ENCODE results near the gene SIK2.

SIK2 gene

DNA sequence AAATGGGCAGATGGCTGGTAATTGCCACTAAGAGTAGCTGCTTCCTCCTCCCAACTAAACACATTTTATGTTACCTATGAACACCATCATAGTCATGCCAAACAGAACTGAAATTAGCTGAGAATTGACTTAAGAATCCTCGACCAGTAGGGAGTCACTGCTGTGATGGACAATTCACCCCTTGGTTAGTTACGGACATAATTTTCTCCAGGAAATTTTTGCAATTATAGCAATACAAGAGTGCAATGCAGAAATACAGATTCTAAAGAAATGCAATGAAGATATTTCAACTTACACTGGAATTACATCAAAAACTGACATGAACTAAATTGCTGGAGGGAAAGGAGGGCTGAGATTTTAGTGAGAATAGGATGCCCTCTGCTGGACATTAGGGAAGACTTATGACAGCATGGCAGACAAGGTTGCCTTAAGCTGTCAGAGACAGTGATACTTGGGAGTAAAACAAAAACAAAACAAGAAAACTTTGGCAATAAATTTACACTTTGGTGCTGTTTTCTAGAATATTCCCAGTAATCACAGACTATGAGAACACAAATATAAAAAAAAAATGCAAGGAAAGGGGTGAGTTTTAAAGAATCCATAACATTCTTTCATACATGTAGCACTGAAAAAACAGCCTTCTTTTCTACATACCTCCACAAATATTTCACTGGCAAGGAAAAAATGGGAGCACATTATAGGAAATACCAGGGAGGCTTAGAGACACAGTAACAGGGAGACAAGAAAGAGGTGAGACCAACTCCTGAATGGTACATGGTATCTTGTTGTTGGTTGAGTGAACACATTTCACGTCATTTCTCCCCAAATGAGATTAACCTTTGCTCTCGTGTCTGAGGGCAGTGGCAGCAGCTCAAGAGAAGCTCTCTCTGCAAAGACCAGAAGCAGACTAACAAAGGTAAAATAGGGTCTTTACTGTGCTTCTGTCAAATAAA lies 175.1 kb downstream of the SIK2 start:
- TF ChIP-seq RARB (CRISPR knock-in tag; IDR thresholded peaks at IDR 0.05) (no peak), ISL1 (CRISPR knock-in tag; IDR thresholded peaks at IDR 0.05) (no peak)
- TF ChIP-seq, protein P1, sequence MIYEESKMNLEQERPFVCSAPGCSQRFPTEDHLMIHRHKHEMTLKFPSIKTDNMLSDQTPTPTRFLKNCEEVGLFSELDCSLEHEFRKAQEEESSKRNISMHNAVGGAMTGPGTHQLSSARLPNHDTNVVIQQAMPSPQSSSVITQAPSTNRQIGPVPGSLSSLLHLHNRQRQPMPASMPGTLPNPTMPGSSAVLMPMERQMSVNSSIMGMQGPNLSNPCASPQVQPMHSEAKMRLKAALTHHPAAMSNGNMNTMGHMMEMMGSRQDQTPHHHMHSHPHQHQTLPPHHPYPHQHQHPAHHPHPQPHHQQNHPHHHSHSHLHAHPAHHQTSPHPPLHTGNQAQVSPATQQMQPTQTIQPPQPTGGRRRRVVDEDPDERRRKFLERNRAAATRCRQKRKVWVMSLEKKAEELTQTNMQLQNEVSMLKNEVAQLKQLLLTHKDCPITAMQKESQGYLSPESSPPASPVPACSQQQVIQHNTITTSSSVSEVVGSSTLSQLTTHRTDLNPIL (CRISPR knock-in tag; IDR thresholded peaks at IDR 0.05; ENCODE audit: low read depth) = no peak
- ATAC-seq = peak; percentile 94

DNA sequence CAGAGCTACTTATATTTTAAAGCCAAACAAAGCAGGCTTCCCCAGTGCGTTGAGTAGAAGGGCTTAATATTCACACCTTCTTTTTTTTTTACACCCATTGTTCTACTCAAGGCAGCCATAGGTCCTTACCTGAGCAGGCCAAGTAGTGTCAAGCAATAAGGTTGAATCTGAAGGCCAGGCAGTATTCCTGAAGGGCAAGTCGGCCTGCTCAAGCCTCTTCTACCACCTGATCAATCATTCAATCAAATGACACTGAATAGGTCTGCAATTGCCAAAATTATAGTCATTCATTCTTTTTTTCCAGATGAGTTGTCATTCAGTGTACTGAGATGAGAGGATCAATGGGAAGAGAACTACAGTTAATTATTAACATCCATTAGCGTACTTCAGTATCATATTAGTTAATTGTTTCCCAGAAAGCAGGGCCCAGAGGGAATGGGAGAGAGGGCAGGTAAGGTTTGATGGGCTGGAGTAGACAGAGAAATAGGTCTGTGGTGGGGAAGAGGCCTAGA lies 175.9 kb downstream of the SIK2 start:
- no peak for ATAC-seq
- TF ChIP-seq, protein P2, sequence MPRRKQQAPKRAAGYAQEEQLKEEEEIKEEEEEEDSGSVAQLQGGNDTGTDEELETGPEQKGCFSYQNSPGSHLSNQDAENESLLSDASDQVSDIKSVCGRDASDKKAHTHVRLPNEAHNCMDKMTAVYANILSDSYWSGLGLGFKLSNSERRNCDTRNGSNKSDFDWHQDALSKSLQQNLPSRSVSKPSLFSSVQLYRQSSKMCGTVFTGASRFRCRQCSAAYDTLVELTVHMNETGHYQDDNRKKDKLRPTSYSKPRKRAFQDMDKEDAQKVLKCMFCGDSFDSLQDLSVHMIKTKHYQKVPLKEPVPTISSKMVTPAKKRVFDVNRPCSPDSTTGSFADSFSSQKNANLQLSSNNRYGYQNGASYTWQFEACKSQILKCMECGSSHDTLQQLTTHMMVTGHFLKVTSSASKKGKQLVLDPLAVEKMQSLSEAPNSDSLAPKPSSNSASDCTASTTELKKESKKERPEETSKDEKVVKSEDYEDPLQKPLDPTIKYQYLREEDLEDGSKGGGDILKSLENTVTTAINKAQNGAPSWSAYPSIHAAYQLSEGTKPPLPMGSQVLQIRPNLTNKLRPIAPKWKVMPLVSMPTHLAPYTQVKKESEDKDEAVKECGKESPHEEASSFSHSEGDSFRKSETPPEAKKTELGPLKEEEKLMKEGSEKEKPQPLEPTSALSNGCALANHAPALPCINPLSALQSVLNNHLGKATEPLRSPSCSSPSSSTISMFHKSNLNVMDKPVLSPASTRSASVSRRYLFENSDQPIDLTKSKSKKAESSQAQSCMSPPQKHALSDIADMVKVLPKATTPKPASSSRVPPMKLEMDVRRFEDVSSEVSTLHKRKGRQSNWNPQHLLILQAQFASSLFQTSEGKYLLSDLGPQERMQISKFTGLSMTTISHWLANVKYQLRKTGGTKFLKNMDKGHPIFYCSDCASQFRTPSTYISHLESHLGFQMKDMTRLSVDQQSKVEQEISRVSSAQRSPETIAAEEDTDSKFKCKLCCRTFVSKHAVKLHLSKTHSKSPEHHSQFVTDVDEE (CRISPR knock-in tag; IDR thresholded peaks at IDR 0.05) = no peak
- TF ChIP-seq ZNF565 (CRISPR knock-in tag; conservative IDR thresholded peaks at IDR 0.05; ENCODE audit: low read depth) (no peak), TCF4 (CRISPR knock-in tag; IDR thresholded peaks at IDR 0.05; ENCODE audit: borderline replicate concordance) (no peak), ISL1 (CRISPR knock-in tag; IDR thresholded peaks at IDR 0.05) (no peak), ZFP3 (CRISPR knock-in tag; IDR thresholded peaks at IDR 0.05) (no peak), ZNF70 (CRISPR knock-in tag; IDR thresholded peaks at IDR 0.05) (no peak), CSDC2 (CRISPR knock-in tag; IDR thresholded peaks at IDR 0.05) (no peak), ARNTL (CRISPR knock-in tag; IDR thresholded peaks at IDR 0.05; ENCODE audit: borderline replicate concordance, low read depth) (no peak), ZC3H10 (CRISPR knock-in tag; IDR thresholded peaks at IDR 0.05) (no peak), TOX (CRISPR knock-in tag; IDR thresholded peaks at IDR 0.05; ENCODE audit: borderline replicate concordance) (no peak), OSR1 (CRISPR knock-in tag; IDR thresholded peaks at IDR 0.05) (no peak)
- TF ChIP-seq, protein P3, sequence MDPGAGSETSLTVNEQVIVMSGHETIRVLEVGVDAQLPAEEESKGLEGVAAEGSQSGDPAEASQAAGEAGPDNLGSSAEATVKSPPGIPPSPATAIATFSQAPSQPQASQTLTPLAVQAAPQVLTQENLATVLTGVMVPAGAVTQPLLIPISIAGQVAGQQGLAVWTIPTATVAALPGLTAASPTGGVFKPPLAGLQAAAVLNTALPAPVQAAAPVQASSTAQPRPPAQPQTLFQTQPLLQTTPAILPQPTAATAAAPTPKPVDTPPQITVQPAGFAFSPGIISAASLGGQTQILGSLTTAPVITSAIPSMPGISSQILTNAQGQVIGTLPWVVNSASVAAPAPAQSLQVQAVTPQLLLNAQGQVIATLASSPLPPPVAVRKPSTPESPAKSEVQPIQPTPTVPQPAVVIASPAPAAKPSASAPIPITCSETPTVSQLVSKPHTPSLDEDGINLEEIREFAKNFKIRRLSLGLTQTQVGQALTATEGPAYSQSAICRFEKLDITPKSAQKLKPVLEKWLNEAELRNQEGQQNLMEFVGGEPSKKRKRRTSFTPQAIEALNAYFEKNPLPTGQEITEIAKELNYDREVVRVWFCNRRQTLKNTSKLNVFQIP (CRISPR knock-in tag; IDR thresholded peaks at IDR 0.05; ENCODE audit: borderline replicate concordance, low read depth) = no peak

DNA sequence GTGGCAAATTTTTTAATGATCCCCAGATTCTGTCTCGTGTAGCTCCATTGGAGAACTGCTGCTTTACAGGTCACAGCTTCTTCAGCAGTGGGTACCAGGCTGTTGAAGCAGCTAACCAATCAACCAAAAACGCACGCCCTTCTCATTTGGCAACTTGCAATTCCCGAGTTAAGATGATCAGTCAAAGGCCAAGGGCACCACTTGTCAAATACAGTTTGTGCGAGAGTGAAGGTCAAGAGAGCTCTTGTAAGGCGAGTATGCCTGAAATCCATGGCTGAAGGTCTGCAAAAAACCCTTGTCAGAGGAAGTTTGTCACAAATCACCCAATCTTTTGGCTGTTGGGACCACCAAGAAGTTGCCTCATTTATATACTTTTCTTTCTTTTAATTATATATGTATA lies 176.9 kb downstream of the SIK2 start:
- no peak for ATAC-seq
- TF ChIP-seq SNAI2 (CRISPR knock-in tag; IDR thresholded peaks at IDR 0.05) (no peak), ARNTL (CRISPR knock-in tag; IDR thresholded peaks at IDR 0.05; ENCODE audit: borderline replicate concordance, low read depth) (no peak), OSR1 (CRISPR knock-in tag; IDR thresholded peaks at IDR 0.05) (no peak), ZC3H10 (CRISPR knock-in tag; IDR thresholded peaks at IDR 0.05) (no peak), ZNF8 (CRISPR knock-in tag; IDR thresholded peaks at IDR 0.05) (no peak), RARB (CRISPR knock-in tag; IDR thresholded peaks at IDR 0.05) (no peak), CSDC2 (CRISPR knock-in tag; IDR thresholded peaks at IDR 0.05) (no peak), BACH2 (CRISPR knock-in tag; IDR thresholded peaks at IDR 0.05; ENCODE audit: borderline replicate concordance) (no peak), PPARA (CRISPR knock-in tag; IDR thresholded peaks at IDR 0.05; ENCODE audit: borderline replicate concordance) (no peak)
- TF ChIP-seq, protein P4, sequence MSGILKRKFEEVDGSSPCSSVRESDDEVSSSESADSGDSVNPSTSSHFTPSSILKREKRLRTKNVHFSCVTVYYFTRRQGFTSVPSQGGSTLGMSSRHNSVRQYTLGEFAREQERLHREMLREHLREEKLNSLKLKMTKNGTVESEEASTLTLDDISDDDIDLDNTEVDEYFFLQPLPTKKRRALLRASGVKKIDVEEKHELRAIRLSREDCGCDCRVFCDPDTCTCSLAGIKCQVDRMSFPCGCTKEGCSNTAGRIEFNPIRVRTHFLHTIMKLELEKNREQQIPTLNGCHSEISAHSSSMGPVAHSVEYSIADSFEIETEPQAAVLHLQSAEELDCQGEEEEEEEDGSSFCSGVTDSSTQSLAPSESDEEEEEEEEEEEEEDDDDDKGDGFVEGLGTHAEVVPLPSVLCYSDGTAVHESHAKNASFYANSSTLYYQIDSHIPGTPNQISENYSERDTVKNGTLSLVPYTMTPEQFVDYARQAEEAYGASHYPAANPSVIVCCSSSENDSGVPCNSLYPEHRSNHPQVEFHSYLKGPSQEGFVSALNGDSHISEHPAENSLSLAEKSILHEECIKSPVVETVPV (CRISPR knock-in tag; IDR thresholded peaks at IDR 0.05) = no peak
- TF ChIP-seq, protein P5, sequence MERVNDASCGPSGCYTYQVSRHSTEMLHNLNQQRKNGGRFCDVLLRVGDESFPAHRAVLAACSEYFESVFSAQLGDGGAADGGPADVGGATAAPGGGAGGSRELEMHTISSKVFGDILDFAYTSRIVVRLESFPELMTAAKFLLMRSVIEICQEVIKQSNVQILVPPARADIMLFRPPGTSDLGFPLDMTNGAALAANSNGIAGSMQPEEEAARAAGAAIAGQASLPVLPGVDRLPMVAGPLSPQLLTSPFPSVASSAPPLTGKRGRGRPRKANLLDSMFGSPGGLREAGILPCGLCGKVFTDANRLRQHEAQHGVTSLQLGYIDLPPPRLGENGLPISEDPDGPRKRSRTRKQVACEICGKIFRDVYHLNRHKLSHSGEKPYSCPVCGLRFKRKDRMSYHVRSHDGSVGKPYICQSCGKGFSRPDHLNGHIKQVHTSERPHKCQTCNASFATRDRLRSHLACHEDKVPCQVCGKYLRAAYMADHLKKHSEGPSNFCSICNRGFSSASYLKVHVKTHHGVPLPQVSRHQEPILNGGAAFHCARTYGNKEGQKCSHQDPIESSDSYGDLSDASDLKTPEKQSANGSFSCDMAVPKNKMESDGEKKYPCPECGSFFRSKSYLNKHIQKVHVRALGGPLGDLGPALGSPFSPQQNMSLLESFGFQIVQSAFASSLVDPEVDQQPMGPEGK (CRISPR knock-in tag; IDR thresholded peaks at IDR 0.05; ENCODE audit: borderline replicate concordance) = no peak
- TF ChIP-seq, protein P2 (CRISPR knock-in tag; IDR thresholded peaks at IDR 0.05) = no peak
